MCF 10A (cell line): ENCODE results near the gene NKAP. TPM values are rescaled to one million over a fixed set of nuclear protein-coding genes. Genes with fewer than 3 reads are reported as not detected.
"Not testable (repeated sequence)": the region's sequence is repeated elsewhere in the genome, so short reads cannot be mapped to it uniquely, and the experiment has no call there.

Source experiments
- BruUV-seq: library from RNA; stranded (reverse); fragments of 400-500 nt; replicated peaks from 2 replicates; lab custom pipeline; 2021; lab: Mats Ljungman, UMichigan
- CTCF ChIA-PET: fragments of 300-600 bp; sonication (Branson Sonifier 250); formaldehyde crosslinking; extraction: SDS; loops from one replicate; lab custom pipeline; 2021; ENCODE audit warnings: antibody characterized with exemption, inconsistent platforms; lab: Yijun Ruan, JAX
- POLR2A ChIA-PET: fragments of 300-600, 350-650 bp; sonication (Branson Sonifier 250); formaldehyde crosslinking; extraction: SDS; loops from one replicate; lab custom pipeline; 2020; ENCODE audit warnings: antibody characterized with exemption, inconsistent platforms; lab: Yijun Ruan, JAX
- DNase-seq: peaks from one replicate; pipeline ENCODE4 v3.0.0-alpha.2; 2018; ENCODE audit not compliant: unreplicated experiment
- H3K27ac Mint-ChIP-seq: one replicate; pipeline ENCODE4 v1.8.0; 2022; ENCODE audit warnings: mild to moderate bottlenecking, low read depth, mixed read lengths; ENCODE audit not compliant: unreplicated experiment
- H3K27me3 Mint-ChIP-seq: one replicate; pipeline ENCODE4 v1.8.0; 2022; ENCODE audit warnings: mixed read lengths; ENCODE audit not compliant: insufficient read depth, unreplicated experiment
- H3K36me3 Mint-ChIP-seq: one replicate; pipeline ENCODE4 v1.8.0; 2022; ENCODE audit warnings: mild to moderate bottlenecking, moderate library complexity, mixed read lengths; ENCODE audit not compliant: insufficient read depth, unreplicated experiment
- H3K4me1 Mint-ChIP-seq: one replicate; pipeline ENCODE4 v1.8.0; 2022; ENCODE audit warnings: mixed read lengths; ENCODE audit not compliant: insufficient read depth, unreplicated experiment
- H3K4me3 Mint-ChIP-seq: one replicate; pipeline ENCODE4 v1.8.0; 2022; ENCODE audit warnings: mild to moderate bottlenecking, moderate library complexity, mixed read lengths; ENCODE audit not compliant: unreplicated experiment
- H3K9me3 Mint-ChIP-seq: one replicate; pipeline ENCODE4 v1.8.0; 2022; ENCODE audit warnings: mixed read lengths; ENCODE audit not compliant: unreplicated experiment
- CTCF ChIP-seq: fragments of 200-600 bp; IDR thresholded peaks from one replicate; pipeline ENCODE4 v1.8.0; 2022; ENCODE audit warnings: antibody characterized with exemption, mild to moderate bottlenecking; ENCODE audit not compliant: unreplicated experiment
- intact Hi-C: fragments of 100-400 bp; cut with micrococcal nuclease; formaldehyde crosslinking; loops from 2 replicates; pipeline ENCODE4 v1.14.1; 2022
- total RNA-seq: library from RNA; stranded (reverse); gene quantifications from 2 replicates; pipeline ENCODE4 v1.2.3, GENCODE V29; 2022

Gene NKAP
- total RNA-seq, 1 experiment from 2014 or later: 10.4 TPM

- intact Hi-C loops: no loop called here
- ChIA-PET CTCF (interaction anchor here (0.5 to 1.5 kb wide), 7 partner anchors 8 to 536 kb away, joined by 3 to 5 read pairs (median 3); no protein-coding TSS in a partner anchor), POLR2A (no interaction called here)
- no peak for TF ChIP-seq CTCF
- Mint-ChIP-seq H3K4me1 (no peaks in the 10 kb centered on the region), H3K36me3 (no peaks in the 10 kb centered on the region), H3K4me3 (no peak overlapping the region), H3K9me3 (no peaks in the 10 kb centered on the region), H3K27ac (no peak overlapping the region), H3K27me3 (peaks cover 31% of the 10 kb centered on the region)
- no peak for DNase-seq
- no TSS peak for BruUV-seq
Observed at GRCh38 chrX:119982145-119982544, 38.6 kb upstream of the NKAP start.

GRCh38 chrX:119981286-119982070 lies 37.9 kb upstream of the NKAP start:
- Mint-ChIP-seq H3K4me1 (no peaks in the 10 kb centered on the region), H3K4me3 (no peak overlapping the region), H3K27me3 (peaks cover 26% of the 10 kb centered on the region), H3K27ac (no peak overlapping the region), H3K36me3 (no peaks in the 10 kb centered on the region), H3K9me3 (no peaks in the 10 kb centered on the region)
- ChIA-PET POLR2A (interaction anchor here (1.1 kb wide), 1 partner anchor 11 kb away, joined by 3 read pairs; no protein-coding TSS in a partner anchor), CTCF (interaction anchor here (0.5 to 1.5 kb wide), 10 partner anchors 8 to 1766 kb away, joined by 3 to 6 read pairs (median 3); no protein-coding TSS in a partner anchor)
- intact Hi-C loops: no loop called here
- DNase-seq: peak; percentile 54
- peak; percentile 56 for TF ChIP-seq CTCF
- BruUV-seq: no TSS peak

GRCh38 chrX:119977172-119977571 lies 33.6 kb upstream of the NKAP start:
- CTCF ChIA-PET, H3K9me3 Mint-ChIP-seq, H3K36me3 Mint-ChIP-seq, POLR2A ChIA-PET, BruUV-seq, DNase-seq, H3K4me1 Mint-ChIP-seq, H3K4me3 Mint-ChIP-seq, intact Hi-C loops, H3K27me3 Mint-ChIP-seq, H3K27ac Mint-ChIP-seq: not testable (repeated sequence)

- Mint-ChIP-seq H3K36me3 (no peaks in the 10 kb centered on the region), H3K27me3 (no peaks in the 10 kb centered on the region), H3K4me3 (no peak overlapping the region), H3K4me1 (no peaks in the 10 kb centered on the region), H3K27ac (no peak overlapping the region), H3K9me3 (no peaks in the 10 kb centered on the region)
- TF ChIP-seq CTCF: no peak
- CTCF ChIA-PET: interaction anchor here (0.7 kb wide), 1 partner anchor 360 kb away, joined by 3 read pairs; no protein-coding TSS in a partner anchor
- DNase-seq: no peak
- POLR2A ChIA-PET: no interaction called here
- BruUV-seq: no TSS peak
- intact Hi-C loops: no loop called here
Observed at GRCh38 chrX:119971184-119971583, 27.6 kb upstream of the NKAP start.
